SU-DHL-6 (cell line): ENCODE measurements around the gene TOR1A.
"Not testable (repeated sequence)": the region's sequence is repeated elsewhere in the genome, so short reads cannot be mapped to it uniquely, and the experiment has no call there.

Experiments used
- H2AFZ ChIP-seq: fragments of 200-600 bp; sonication (generic); 2 replicates; pipeline ENCODE4 v1.6.1; 2014; ENCODE audit warnings: low read depth, mild to moderate bottlenecking, moderate library complexity, mixed read lengths, antibody characterized with exemption, low read length; ENCODE audit not compliant: severe bottlenecking
- H3F3A ChIP-seq: fragments of 200-600 bp; shearing (Covaris generic); 2 replicates; pipeline ENCODE4 v1.6.0; 2016; ENCODE audit warnings: antibody characterized with exemption, mild to moderate bottlenecking; ENCODE audit not compliant: insufficient read depth
- H3K27ac ChIP-seq: fragments of 200-600 bp; sonication (generic); 2 replicates; pipeline ENCODE4 v1.5.1; 2016; ENCODE audit warnings: low read depth, mild to moderate bottlenecking, low read length, moderate library complexity, mixed read lengths
- H3K27me3 ChIP-seq: fragments of 200-600 bp; sonication (generic), shearing (Covaris generic); 2 replicates; pipeline ENCODE4 v1.6.0; 2014; ENCODE audit warnings: mild to moderate bottlenecking, low read length
- H3K36me3 ChIP-seq: fragments of 200-600 bp; sonication (generic); 2 replicates; pipeline ENCODE4 v1.6.1; 2014; ENCODE audit warnings: mild to moderate bottlenecking, low read length, mixed read lengths
- H3K4me2 ChIP-seq: fragments of 300-600, 200-600 bp; shearing (Covaris generic), sonication (generic); 2 replicates; pipeline ENCODE4 v1.6.0; 2014; ENCODE audit warnings: low read length, low read depth, mild to moderate bottlenecking; ENCODE audit not compliant: poor library complexity, severe bottlenecking
- H3K4me3 ChIP-seq: fragments of 200-600 bp; sonication (generic); 2 replicates; pipeline ENCODE4 v1.5.1; 2014; ENCODE audit warnings: antibody characterized with exemption, low read length, mild to moderate bottlenecking, mixed read lengths; ENCODE audit not compliant: insufficient read depth, poor library complexity, severe bottlenecking
- H3K79me2 ChIP-seq: fragments of 200-600 bp; sonication (generic); 2 replicates; pipeline ENCODE4 v1.6.1; 2014; ENCODE audit warnings: mild to moderate bottlenecking, low read length, moderate library complexity; ENCODE audit not compliant: insufficient read depth
- H3K9ac ChIP-seq: fragments of 200-600 bp; sonication (generic); 2 replicates; pipeline ENCODE4 v1.7.0; 2014; ENCODE audit warnings: mild to moderate bottlenecking, low read length
- H3K9me2 ChIP-seq: fragments of 200-600 bp; sonication (generic); replicated peaks from 2 replicates; pipeline ENCODE4 v1.6.1; 2014; ENCODE audit warnings: low read length; ENCODE audit not compliant: insufficient read depth
- H3K9me3 ChIP-seq: fragments of 200-600 bp; sonication (generic); 2 replicates; pipeline ENCODE4 v1.6.1; 2014; ENCODE audit warnings: low read length, mixed read lengths; ENCODE audit not compliant: insufficient read depth
- H4K20me1 ChIP-seq: fragments of 200-600 bp; sonication (generic); 2 replicates; pipeline ENCODE4 v1.6.1; 2014; ENCODE audit warnings: low read depth, mild to moderate bottlenecking, antibody characterized with exemption, low read length, moderate library complexity, mixed read lengths
- CTCF ChIP-seq: fragments of 200-600 bp; sonication (generic); IDR thresholded peaks from one replicate; pipeline ENCODE4 v1.5.1; 2017; ENCODE audit warnings: antibody characterized with exemption, mild to moderate bottlenecking, low read length, moderate library complexity; ENCODE audit not compliant: insufficient read depth, poor library complexity, severe bottlenecking
- EZH2phosphoT487 ChIP-seq: fragments of 200-600 bp; sonication (generic), shearing (Covaris generic); conservative IDR thresholded peaks from 2 replicates; pipeline ENCODE4 v1.6.1; 2018; ENCODE audit warnings: mild to moderate bottlenecking, antibody characterized with exemption, low read length, moderate library complexity, mixed read lengths

TOR1A gene

DNA sequence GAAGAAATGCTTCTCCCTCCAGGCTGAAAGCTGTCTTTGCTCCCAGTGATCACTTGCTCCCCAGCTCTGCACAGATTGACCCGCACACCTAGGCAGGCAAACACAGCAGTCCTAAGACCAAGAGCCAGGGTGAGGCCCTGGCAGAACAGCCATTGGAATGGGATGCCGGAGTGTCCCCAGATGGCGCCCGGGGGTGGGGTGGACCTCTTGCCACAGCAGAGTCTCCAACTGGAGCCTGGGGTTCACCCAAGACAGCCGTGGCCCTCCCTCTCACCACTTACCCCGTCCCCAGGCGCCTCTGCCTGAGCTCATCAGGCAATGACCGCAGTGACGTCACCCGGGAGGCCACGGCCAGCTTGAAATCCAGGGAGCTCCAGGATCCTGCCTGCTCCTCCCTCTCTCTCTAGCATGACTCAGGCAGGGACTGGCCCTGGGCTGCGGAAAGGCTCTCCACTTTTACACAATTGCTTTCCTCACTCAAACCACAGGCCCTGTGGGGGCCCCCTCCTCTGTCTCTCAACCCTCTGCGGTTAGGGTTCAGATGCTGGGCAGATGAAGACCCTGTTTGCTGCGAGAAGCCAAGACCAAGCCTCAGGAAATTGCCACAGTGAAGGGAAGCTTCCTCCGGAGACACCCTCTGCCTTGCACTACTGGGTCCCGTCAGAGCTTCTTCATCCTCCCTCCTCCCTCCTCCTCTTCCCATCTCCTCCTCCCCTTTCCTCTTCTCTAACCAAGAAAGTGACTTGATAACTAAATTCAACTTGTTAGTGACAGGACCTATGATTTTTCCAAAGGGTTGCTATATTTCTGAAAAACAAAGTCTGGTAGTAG is 46.8 kb downstream of the TOR1A start:
- H3K4me3 ChIP-seq = no peak overlapping the region
- H3K27me3 ChIP-seq = no peaks in the 10 kb centered on the region; the same call in 1 of the 2 replicates
- no peaks in the 10 kb centered on the region for H3K79me2 ChIP-seq
- H3K36me3 ChIP-seq = no peaks in the 10 kb centered on the region
- H2AFZ ChIP-seq = no peak overlapping the region
- H3F3A ChIP-seq = no peaks in the 10 kb centered on the region
- no peaks in the 10 kb centered on the region for H3K9me2 ChIP-seq
- H3K9me3 ChIP-seq = no peaks in the 10 kb centered on the region
- no peaks in the 10 kb centered on the region for H4K20me1 ChIP-seq
- no peak overlapping the region for H3K9ac ChIP-seq
- TF ChIP-seq CTCF (no peak), EZH2phosphoT487 (no peak)
- H3K4me2 ChIP-seq = no peak overlapping the region
- no peak overlapping the region for H3K27ac ChIP-seq

DNA sequence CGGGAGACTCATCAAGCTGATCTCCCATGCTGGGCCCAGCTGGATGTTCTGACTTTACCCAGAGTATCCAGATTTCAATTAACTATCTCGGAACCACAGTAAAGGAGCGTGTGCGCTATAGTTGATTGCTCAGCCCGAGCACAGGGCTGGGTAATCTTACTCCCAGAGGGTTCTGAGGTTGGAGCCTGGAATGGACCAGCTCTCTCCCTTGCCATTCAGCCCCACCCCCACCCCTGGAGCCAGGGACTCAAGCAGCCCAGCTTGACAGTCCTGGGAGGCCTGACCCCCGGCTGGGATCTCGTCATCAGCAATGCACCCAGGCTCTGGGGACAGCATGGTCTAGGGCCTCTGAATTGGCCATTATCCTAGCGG is 47.4 kb downstream of the TOR1A start:
- Histone ChIP-seq H3K9me2 (no peaks in the 10 kb centered on the region), H4K20me1 (no peaks in the 10 kb centered on the region), H3K4me3 (no peak overlapping the region), H2AFZ (no peak overlapping the region), H3K4me2 (no peak overlapping the region), H3K27me3 (no peaks in the 10 kb centered on the region), H3K36me3 (no peaks in the 10 kb centered on the region), H3K79me2 (no peaks in the 10 kb centered on the region), H3K9ac (no peak overlapping the region), H3K9me3 (no peaks in the 10 kb centered on the region), H3F3A (no peaks in the 10 kb centered on the region), H3K27ac (no peak overlapping the region)
- TF ChIP-seq EZH2phosphoT487 = no peak
- no peak for TF ChIP-seq CTCF

- H3K36me3 ChIP-seq, H3F3A ChIP-seq, H3K9me3 ChIP-seq, H3K27ac ChIP-seq, H3K79me2 ChIP-seq, H3K4me3 ChIP-seq, H2AFZ ChIP-seq, H3K9ac ChIP-seq, H3K4me2 ChIP-seq, H3K27me3 ChIP-seq, H3K9me2 ChIP-seq, H4K20me1 ChIP-seq: not testable (repeated sequence)
Observed at GRCh38 chr9:129776096-129776495, 47.8 kb downstream of the TOR1A start.

DNA sequence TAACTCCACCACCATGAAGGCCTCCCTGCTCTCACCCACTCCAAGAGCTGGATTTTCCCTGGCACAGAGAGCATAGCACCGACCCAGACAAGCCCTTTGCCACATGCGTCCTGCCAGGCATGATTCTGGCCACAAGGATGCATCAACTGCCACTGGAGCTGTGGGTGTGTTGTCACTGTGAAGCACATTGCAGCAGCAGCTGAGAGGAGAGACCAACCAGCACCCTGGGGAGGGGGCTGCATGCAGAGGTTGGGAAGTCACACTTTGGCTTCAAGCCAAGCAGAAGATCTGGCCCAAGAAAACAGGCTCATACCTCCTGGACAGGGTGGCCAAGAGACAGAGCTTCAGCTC is 48.5 kb downstream of the TOR1A start:
- TF ChIP-seq CTCF (no peak), EZH2phosphoT487 (no peak)
- Histone ChIP-seq H3K79me2 (no peaks in the 10 kb centered on the region), H3K4me3 (no peak overlapping the region), H3K36me3 (no peaks in the 10 kb centered on the region), H3K27me3 (no peaks in the 10 kb centered on the region), H3K4me2 (no peak overlapping the region), H2AFZ (no peak overlapping the region), H3K9me2 (no peaks in the 10 kb centered on the region), H3K9me3 (no peaks in the 10 kb centered on the region), H3K27ac (no peak overlapping the region), H4K20me1 (no peaks in the 10 kb centered on the region), H3K9ac (no peak overlapping the region), H3F3A (no peaks in the 10 kb centered on the region)
